Stomach (tissue), 4 donors: ENCODE measurements around the gene BLOC1S4.

Experiments
- CTCF ChIP-seq, 7 experiments: fragments of 450-650 bp in 4 of 7; fragments of 200-600 bp in 3 of 7; sonication (generic) in 3 of 7; IDR thresholded peaks; one replicate each; pipeline ENCODE4 v1.5.1; 2016 to 2019; ENCODE audit warnings: antibody characterized with exemption in 7 of 7, control low read depth in 2 of 7, mild to moderate bottlenecking in 1 of 7
- EP300 ChIP-seq: sonication (generic); formaldehyde crosslinking; IDR thresholded peaks from one replicate; pipeline ENCODE4 v1.6.1; 2017; ENCODE audit warnings: antibody characterized with exemption
- POLR2AphosphoS5 ChIP-seq, 3 donors: sonication (generic); formaldehyde crosslinking; IDR thresholded peaks; one replicate each; pipeline ENCODE4 v1.6.1; 2016; ENCODE audit warnings: antibody characterized with exemption in 3 of 3

GRCh38 chr4:6752486-6752829, 36.5 kb downstream of the BLOC1S4 start:
- TF ChIP-seq CTCF (IDR thresholded peaks at IDR 0.05) (no peak), POLR2AphosphoS5 (IDR thresholded peaks at IDR 0.05) (no peak), EP300 (no peak)
